ENCODE measurements around the gene GOLGA8Q. TPM values are rescaled to one million over a fixed set of nuclear protein-coding genes. Genes with fewer than 3 reads are reported as not detected.

Gene GOLGA8Q, protein sequence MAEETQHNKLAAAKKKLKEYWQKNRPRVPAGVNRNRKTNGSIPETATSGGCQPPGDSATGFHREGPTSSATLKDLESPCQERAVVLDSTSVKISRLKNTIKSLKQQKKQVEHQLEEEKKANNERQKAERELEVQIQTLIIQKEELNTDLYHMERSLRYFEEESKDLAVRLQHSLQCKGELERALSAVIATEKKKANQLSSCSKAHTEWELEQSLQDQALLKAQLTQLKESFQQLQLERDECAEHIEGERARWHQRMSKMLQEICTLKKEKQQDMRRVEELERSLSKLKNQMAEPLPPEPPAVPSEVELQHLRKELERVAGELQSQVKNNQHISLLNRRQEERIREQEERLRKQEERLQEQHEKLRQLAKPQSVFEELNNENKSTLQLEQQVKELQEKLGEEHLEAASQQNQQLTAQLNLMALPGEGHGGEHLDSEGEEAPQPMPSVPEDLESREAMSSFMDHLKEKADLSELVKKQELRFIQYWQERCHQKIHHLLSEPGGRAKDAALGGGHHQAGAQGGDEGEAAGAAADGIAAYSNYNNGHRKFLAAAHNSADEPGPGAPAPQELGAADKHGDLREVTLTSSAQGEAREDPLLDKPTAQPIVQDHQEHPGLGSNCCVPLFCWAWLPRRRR
- total RNA-seq, result not detected in 2 replicates

DNA sequence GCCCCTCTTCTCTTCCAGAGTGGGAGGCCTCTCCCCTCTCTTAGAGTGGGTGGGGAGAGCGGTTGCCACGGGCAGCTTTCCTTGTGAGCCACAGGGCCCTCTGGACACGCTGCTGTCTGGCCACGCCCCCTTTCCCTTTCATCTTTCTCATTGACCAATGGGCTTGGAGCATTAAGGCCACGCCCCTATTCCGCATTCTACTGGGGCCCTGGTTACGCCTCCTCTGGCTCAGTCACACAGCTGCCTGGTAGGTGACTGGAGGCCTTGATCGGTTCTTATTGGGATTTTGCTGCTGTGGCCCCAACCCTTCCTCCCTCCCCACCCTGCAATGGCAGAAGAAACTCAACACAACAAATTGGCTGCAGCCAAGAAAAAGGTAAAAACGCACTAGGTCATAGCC is at the start of gene GOLGA8Q:
TSS of gene GOLGA8Q (plus strand) at position 301 of the 400 bp plus-strand sequence. CDS start at position 329, 28 bp downstream.

DNA sequence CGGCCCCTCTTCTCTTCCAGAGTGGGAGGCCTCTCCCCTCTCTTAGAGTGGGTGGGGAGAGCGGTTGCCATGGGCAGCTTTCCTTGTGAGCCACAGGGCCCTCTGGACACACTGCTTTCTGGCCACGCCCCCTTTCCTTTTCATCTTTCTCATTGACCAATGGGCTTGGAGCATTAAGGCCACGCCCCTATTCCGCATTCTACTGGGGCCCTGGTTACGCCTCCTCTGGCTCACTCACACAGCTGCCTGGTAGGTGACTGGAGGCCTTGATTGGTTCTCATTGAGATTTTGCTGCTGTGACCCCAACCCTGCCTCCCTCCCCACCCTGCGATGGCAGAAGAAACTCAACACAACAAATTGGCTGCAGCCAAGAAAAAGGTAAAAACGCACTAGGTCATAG is 51.9 kb downstream of the GOLGA8Q start, which contains the start of gene GOLGA8H:
TSS of gene GOLGA8H (plus strand) at position 233 of the 400 bp plus-strand sequence. CDS start at position 331, 98 bp downstream.

Other genes with a start within 250 kb of the GOLGA8Q start
- gene CHRFAM7A, start 158.5 kb upstream of the GOLGA8Q start, total RNA-seq, result 0.10 TPM in 1 of 2 replicates, not detected in the other
- gene GOLGA8R, start 137.8 kb upstream of the GOLGA8Q start, total RNA-seq, result 0.20 TPM in 1 of 2 replicates, not detected in the other
- gene GOLGA8H, start 52.0 kb downstream of the GOLGA8Q start, total RNA-seq, result 0.20 and 0.60 TPM in 2 replicates